Neural cell (in vitro differentiated cells): ENCODE measurements around the gene PARVB. TPM values are rescaled to one million over a fixed set of nuclear protein-coding genes. Genes with fewer than 3 reads are reported as not detected.

Experiments used
- H2AFZ ChIP-seq: fragments of 200-600, 300-800 bp; sonication (generic), shearing (Covaris generic); 2 replicates; pipeline ENCODE4 v1.6.0; 2014; ENCODE audit warnings: low read depth, mild to moderate bottlenecking, antibody characterized with exemption, low read length, moderate library complexity
- H3F3A ChIP-seq: fragments of 200-600 bp; shearing (Covaris generic); 2 replicates; pipeline ENCODE4 v1.6.1; 2016; ENCODE audit warnings: mild to moderate bottlenecking, moderate library complexity, mixed read lengths, antibody characterized with exemption, low read length; ENCODE audit not compliant: insufficient read depth, poor library complexity, severe bottlenecking
- H3K27ac ChIP-seq: fragments of 200-600, 300-800 bp; sonication (generic), shearing (Covaris generic); 2 replicates; pipeline ENCODE4 v1.5.1; 2014; ENCODE audit warnings: mild to moderate bottlenecking, low read length, moderate library complexity
- H3K27me3 ChIP-seq: fragments of 300-800, 200-600 bp; sonication (generic), shearing (Covaris generic); 2 replicates; pipeline ENCODE4 v1.6.0; 2014; ENCODE audit warnings: mild to moderate bottlenecking, low read depth, low read length, moderate library complexity; ENCODE audit not compliant: insufficient read depth
- H3K36me3 ChIP-seq: fragments of 300-800, 200-600 bp; sonication (generic), shearing (Covaris generic); 2 replicates; pipeline ENCODE4 v1.5.1; 2014; ENCODE audit warnings: mild to moderate bottlenecking, antibody characterized with exemption, low read length, moderate library complexity; ENCODE audit not compliant: insufficient read depth
- H3K4me2 ChIP-seq: fragments of 300-800, 200-600 bp; sonication (generic), shearing (Covaris generic); 2 replicates; pipeline ENCODE4 v1.6.0; 2014; ENCODE audit warnings: mild to moderate bottlenecking, low read length
- H3K4me3 ChIP-seq: fragments of 300-800, 200-600 bp; sonication (generic), shearing (Covaris generic); 2 replicates; pipeline ENCODE4 v1.5.1; 2014; ENCODE audit warnings: mild to moderate bottlenecking, low read length, moderate library complexity
- H3K79me2 ChIP-seq: fragments of 200-600 bp; shearing (Covaris generic); replicated peaks from 2 replicates; pipeline ENCODE4 v1.6.0; 2014; ENCODE audit warnings: mild to moderate bottlenecking, low read length, moderate library complexity; ENCODE audit not compliant: insufficient read depth
- H3K9ac ChIP-seq: fragments of 300-800, 200-600 bp; sonication (generic), shearing (Covaris generic); 2 replicates; pipeline ENCODE4 v1.6.1; 2016; ENCODE audit warnings: mild to moderate bottlenecking, low read length, mixed read lengths
- H3K9me2 ChIP-seq: fragments of 200-600 bp; shearing (Covaris generic); 2 replicates; pipeline ENCODE4 v1.6.1; 2016; ENCODE audit warnings: mild to moderate bottlenecking, low read length, mixed read lengths; ENCODE audit not compliant: insufficient read depth
- H3K9me3 ChIP-seq: fragments of 200-600, 300-800 bp; sonication (generic), shearing (Covaris generic); 2 replicates; pipeline ENCODE4 v1.6.1; 2016; ENCODE audit warnings: mild to moderate bottlenecking, mixed run types, low read length, moderate library complexity, mixed read lengths
- H4K20me1 ChIP-seq: fragments of 200-600 bp; shearing (Covaris generic); 2 replicates; pipeline ENCODE4 v1.6.1; 2016; ENCODE audit warnings: mild to moderate bottlenecking, mixed run types; ENCODE audit not compliant: insufficient read depth
- EP300 ChIP-seq: fragments of 450-650 bp; conservative IDR thresholded peaks from 2 replicates; pipeline ENCODE4 v1.6.1; 2014; ENCODE audit warnings: antibody characterized with exemption, mild to moderate bottlenecking, moderate library complexity; ENCODE audit not compliant: poor library complexity, severe bottlenecking
- MXI1 ChIP-seq: fragments of 450-650 bp; conservative IDR thresholded peaks from 2 replicates; pipeline ENCODE4 v1.6.1; 2014; ENCODE audit warnings: antibody characterized with exemption, mild to moderate bottlenecking; ENCODE audit not compliant: poor library complexity, severe bottlenecking
- RAD21 ChIP-seq: fragments of 450-650 bp; conservative IDR thresholded peaks from 2 replicates; pipeline ENCODE4 v1.6.1; 2014; ENCODE audit warnings: antibody characterized with exemption, mild to moderate bottlenecking, moderate library complexity
- SMC3 ChIP-seq: fragments of 450-650 bp; conservative IDR thresholded peaks from 2 replicates; pipeline ENCODE4 v1.6.1; 2014; ENCODE audit warnings: antibody characterized with exemption, mild to moderate bottlenecking, moderate library complexity; ENCODE audit not compliant: poor library complexity
- polyA plus RNA-seq: library from polyadenylated mRNA; depleted of rRNA; stranded (reverse); fragments of >200 nt; gene quantifications from 2 replicates; pipeline ENCODE4 v1.2.3, GENCODE V29; 2014
- TF ChIP-seq, protein P1 (sequence below): IDR thresholded peaks from 2 replicates; pipeline ENCODE4 v1.6.1; 2012; ENCODE audit warnings: borderline replicate concordance
- TF ChIP-seq, protein P2 (sequence below): fragments of 450-650 bp; IDR thresholded peaks from 2 replicates; pipeline ENCODE4 v1.5.1; 2014; ENCODE audit warnings: antibody characterized with exemption, mild to moderate bottlenecking, moderate library complexity; ENCODE audit not compliant: poor library complexity, severe bottlenecking

The PARVB gene
- polyA plus RNA-seq, 1 donor from 2014 or later = 1.2 TPM

DNA sequence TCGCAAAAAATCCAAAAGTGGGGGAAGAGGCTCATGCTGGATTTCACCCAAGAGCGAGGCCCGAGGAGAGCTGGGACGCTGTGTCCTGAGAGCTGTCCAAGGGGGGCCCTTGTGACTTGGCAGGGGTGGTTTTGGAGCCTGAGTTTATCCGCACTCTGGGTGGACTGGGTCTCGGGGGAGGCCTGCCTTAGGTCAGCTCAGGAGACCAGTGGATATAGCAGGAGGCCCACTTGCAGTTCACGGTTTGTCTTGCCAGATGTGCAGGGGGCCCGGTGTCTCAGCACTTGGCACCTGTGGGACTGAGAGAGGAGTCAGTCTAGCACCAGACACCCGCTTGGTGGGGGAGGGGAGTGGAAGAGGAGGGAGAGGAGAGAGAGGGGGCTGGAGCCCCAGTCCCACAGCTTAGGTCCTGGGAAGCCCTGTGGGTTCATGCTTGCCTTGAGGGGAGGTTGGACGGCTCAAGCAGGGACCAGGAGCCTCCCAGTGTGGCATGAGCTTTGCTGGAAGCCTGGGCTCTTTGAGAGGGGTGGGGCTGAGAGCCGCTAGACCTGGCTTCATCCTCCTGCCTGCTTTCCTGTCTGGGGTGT lies 33.4 kb downstream of the PARVB start:
- no peaks in the 10 kb centered on the region for H3K9me3 ChIP-seq
- H3K27me3 ChIP-seq = no peaks in the 10 kb centered on the region
- H3K4me3 ChIP-seq = no peak overlapping the region
- no peaks in the 10 kb centered on the region for H3K9me2 ChIP-seq
- H3K36me3 ChIP-seq = no peaks in the 10 kb centered on the region
- no peak overlapping the region for H2AFZ ChIP-seq
- no peaks in the 10 kb centered on the region for H3F3A ChIP-seq
- no peak overlapping the region for H3K4me2 ChIP-seq
- no peaks in the 10 kb centered on the region for H4K20me1 ChIP-seq
- H3K9ac ChIP-seq = no peak overlapping the region
- TF ChIP-seq RAD21 (no peak), SMC3 (no peak), EP300 (no peak)
- TF ChIP-seq, protein P1, sequence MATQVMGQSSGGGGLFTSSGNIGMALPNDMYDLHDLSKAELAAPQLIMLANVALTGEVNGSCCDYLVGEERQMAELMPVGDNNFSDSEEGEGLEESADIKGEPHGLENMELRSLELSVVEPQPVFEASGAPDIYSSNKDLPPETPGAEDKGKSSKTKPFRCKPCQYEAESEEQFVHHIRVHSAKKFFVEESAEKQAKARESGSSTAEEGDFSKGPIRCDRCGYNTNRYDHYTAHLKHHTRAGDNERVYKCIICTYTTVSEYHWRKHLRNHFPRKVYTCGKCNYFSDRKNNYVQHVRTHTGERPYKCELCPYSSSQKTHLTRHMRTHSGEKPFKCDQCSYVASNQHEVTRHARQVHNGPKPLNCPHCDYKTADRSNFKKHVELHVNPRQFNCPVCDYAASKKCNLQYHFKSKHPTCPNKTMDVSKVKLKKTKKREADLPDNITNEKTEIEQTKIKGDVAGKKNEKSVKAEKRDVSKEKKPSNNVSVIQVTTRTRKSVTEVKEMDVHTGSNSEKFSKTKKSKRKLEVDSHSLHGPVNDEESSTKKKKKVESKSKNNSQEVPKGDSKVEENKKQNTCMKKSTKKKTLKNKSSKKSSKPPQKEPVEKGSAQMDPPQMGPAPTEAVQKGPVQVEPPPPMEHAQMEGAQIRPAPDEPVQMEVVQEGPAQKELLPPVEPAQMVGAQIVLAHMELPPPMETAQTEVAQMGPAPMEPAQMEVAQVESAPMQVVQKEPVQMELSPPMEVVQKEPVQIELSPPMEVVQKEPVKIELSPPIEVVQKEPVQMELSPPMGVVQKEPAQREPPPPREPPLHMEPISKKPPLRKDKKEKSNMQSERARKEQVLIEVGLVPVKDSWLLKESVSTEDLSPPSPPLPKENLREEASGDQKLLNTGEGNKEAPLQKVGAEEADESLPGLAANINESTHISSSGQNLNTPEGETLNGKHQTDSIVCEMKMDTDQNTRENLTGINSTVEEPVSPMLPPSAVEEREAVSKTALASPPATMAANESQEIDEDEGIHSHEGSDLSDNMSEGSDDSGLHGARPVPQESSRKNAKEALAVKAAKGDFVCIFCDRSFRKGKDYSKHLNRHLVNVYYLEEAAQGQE = no peak
- H3K27ac ChIP-seq = no peak overlapping the region
- H3K79me2 ChIP-seq = no peaks in the 10 kb centered on the region

DNA sequence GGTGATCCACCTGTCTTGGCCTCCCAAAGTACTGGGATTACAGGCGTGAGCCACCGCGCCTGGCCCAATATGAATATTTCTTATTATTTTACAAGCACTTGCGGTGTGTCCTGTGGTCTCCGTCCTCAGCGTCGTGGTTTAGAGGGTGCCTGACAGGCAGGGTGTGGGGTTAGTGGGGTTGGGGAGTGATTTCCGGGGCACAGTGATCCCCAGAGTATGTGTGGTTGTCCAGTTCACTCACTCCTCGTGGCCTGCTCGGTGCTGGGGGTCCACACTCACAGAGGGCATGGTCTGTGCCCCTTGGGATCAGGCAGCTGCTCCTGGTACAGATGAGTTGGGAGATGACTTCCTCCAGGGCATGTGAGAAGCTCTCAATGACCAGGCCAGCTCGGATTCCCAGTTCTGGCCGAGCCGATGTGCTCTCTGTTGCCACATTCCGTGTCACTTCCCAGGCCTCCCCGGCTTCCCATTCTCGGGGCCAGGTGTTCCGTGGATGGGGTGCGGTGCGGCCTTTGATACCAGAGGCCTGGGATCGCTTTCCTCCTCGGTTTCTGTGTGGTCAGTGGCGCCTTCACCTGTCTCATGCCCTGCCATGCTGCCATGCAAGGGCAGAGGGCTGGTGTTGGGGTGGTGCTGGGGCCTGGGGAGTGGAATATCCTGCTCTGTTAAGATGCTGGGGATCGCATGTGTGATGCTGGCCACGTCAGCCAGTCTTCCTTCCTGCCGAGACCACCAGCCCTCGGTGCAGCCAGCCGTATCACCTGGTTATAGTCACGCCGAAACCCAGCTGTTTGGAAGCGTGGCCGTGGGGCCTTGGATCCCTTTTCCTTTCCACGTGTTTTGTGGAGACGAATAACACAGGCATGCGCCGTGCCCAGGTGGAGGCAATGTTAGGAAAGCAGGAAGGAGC lies 39.6 kb downstream of the PARVB start:
- Histone ChIP-seq H3K79me2 (no peaks in the 10 kb centered on the region), H3F3A (no peaks in the 10 kb centered on the region), H3K36me3 (no peaks in the 10 kb centered on the region), H3K9ac (no peak overlapping the region), H2AFZ (no peak overlapping the region), H4K20me1 (no peaks in the 10 kb centered on the region), H3K4me2 (no peak overlapping the region), H3K9me3 (no peaks in the 10 kb centered on the region), H3K27me3 (no peaks in the 10 kb centered on the region), H3K27ac (no peak overlapping the region), H3K9me2 (no peaks in the 10 kb centered on the region), H3K4me3 (no peak overlapping the region)
- TF ChIP-seq, protein P1 = no peak
- no peak for TF ChIP-seq MXI1
- TF ChIP-seq, protein P2, sequence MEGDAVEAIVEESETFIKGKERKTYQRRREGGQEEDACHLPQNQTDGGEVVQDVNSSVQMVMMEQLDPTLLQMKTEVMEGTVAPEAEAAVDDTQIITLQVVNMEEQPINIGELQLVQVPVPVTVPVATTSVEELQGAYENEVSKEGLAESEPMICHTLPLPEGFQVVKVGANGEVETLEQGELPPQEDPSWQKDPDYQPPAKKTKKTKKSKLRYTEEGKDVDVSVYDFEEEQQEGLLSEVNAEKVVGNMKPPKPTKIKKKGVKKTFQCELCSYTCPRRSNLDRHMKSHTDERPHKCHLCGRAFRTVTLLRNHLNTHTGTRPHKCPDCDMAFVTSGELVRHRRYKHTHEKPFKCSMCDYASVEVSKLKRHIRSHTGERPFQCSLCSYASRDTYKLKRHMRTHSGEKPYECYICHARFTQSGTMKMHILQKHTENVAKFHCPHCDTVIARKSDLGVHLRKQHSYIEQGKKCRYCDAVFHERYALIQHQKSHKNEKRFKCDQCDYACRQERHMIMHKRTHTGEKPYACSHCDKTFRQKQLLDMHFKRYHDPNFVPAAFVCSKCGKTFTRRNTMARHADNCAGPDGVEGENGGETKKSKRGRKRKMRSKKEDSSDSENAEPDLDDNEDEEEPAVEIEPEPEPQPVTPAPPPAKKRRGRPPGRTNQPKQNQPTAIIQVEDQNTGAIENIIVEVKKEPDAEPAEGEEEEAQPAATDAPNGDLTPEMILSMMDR = no peak
